Stimulated activated memory B cell treated with anti-CD40 and anti-IgM and Interleukin-4, amounts not matched to agents 10 μg/mL and 1 μg/mL and 100 μg/mL, for 72 hours (primary cell): ENCODE data around the gene DENND1B.
"Not testable (repeated sequence)": the region's sequence is repeated elsewhere in the genome, so short reads cannot be mapped to it uniquely, and the experiment has no call there.

Experiments
- ATAC-seq: fragments of 150-1000 bp; cut with Tn5 transposase; 2 replicates; pipeline ENCODE4 v1.10.0; 2021
- H3K27ac Mint-ChIP-seq: one replicate; pipeline ENCODE4 v1.8.0; 2022; ENCODE audit warnings: mild to moderate bottlenecking, mixed read lengths
- H3K27me3 Mint-ChIP-seq: one replicate; pipeline ENCODE4 v1.8.0; 2022; ENCODE audit warnings: mixed read lengths
- H3K36me3 Mint-ChIP-seq: one replicate; pipeline ENCODE4 v1.8.0; 2022; ENCODE audit warnings: mixed read lengths
- H3K4me1 Mint-ChIP-seq: one replicate; pipeline ENCODE4 v1.8.0; 2022; ENCODE audit warnings: mixed read lengths
- H3K4me3 Mint-ChIP-seq: one replicate; pipeline ENCODE4 v1.8.0; 2022; ENCODE audit warnings: mild to moderate bottlenecking, moderate library complexity, mixed read lengths
- H3K9me3 Mint-ChIP-seq: one replicate; pipeline ENCODE4 v1.8.0; 2022; ENCODE audit warnings: mixed read lengths

Gene DENND1B

DNA sequence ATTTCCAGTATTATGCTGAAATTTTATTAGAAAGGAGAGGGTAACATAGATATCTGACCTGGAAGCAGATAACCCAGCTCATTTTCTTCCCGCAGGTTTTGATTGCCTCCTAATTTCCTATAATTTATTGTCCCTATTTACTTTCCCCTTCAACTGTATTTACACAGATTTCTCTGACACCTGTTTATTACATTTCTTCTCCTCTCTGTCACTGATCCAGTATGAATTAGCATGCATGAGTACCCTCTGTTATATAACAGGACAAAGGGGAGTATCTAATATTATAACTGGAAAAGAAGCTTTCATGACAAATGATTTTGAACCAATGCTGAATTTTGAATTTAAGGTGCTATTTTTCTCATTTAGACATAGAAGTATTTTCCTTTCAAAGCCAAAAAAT, 37.4 kb downstream of the DENND1B start:
- H3K27ac Mint-ChIP-seq = no peak overlapping the region
- no peaks in the 10 kb centered on the region for H3K27me3 Mint-ChIP-seq
- no peak for ATAC-seq
- H3K36me3 Mint-ChIP-seq = peaks cover 18% of the 10 kb centered on the region
- peaks cover 49% of the 10 kb centered on the region for H3K4me1 Mint-ChIP-seq
- no peak overlapping the region for H3K4me3 Mint-ChIP-seq
- no peaks in the 10 kb centered on the region for H3K9me3 Mint-ChIP-seq

DNA sequence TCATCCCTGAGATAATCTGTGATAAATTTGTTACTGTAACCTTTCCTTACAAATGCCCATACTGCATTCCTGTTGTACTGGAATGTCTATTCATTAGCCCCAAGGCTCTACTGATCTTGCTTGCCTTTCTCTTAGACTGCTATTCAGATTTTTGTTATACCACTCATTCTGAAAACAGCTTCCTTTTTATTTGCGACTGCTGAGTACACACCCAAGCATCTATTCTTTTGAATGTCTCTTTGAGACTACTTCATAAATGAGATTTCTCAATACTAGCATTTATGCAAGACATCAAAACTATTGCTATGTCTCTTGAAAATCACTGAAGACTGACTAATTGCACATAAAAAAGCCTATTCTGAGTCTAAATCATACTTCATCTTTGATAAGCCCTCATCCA, 38.6 kb downstream of the DENND1B start:
- peaks cover 29% of the 10 kb centered on the region for H3K36me3 Mint-ChIP-seq
- H3K4me1 Mint-ChIP-seq = peaks cover 55% of the 10 kb centered on the region
- H3K27me3 Mint-ChIP-seq = no peaks in the 10 kb centered on the region
- ATAC-seq = no peak
- no peak overlapping the region for H3K4me3 Mint-ChIP-seq
- no peaks in the 10 kb centered on the region for H3K9me3 Mint-ChIP-seq
- H3K27ac Mint-ChIP-seq = no peak overlapping the region

DNA sequence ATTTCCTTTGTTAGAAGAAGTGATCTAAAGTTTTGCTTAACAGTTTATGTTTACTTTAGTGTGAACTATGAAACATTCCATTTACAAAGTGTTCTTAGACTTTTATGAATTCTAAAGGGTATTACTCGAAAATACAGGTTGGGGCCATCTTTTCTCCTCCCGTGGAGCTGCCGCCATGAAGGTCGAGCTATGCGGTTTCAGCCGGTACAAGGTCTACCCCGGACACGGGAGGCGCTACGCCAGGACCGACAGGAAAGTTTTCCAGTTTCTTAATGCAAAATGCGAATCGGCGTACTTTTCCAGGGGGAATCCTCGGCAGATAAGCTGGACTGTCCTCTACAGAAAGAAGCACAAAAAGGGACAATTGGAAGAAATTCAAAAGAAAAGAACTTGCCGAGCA, 39.8 kb downstream of the DENND1B start:
- no peak overlapping the region for H3K4me3 Mint-ChIP-seq
- no peaks in the 10 kb centered on the region for H3K27me3 Mint-ChIP-seq
- no peak for ATAC-seq
- no peaks in the 10 kb centered on the region for H3K9me3 Mint-ChIP-seq
- H3K4me1 Mint-ChIP-seq = peaks cover 54% of the 10 kb centered on the region
- no peak overlapping the region for H3K27ac Mint-ChIP-seq
- peaks cover 36% of the 10 kb centered on the region for H3K36me3 Mint-ChIP-seq

DNA sequence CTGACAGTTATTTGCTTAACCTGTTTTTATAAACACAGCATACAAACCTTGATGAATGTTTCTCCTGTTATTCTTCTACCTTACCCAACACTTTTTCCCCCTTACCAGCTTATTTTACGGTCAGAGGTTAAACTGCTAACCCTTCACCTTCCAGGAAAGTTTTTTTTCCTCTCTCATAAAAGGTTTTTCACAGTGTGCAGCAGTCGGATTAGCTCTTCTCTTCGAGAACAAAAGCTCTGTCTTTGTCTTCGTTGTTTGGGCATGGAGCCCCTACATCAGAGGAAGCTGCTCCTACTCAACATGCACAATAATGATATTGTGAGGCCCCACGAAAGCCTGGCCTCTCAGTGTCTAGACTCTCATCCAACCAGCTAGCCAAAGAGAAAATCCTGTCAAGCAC, 42.0 kb downstream of the DENND1B start:
- Mint-ChIP-seq H3K27ac (no peak overlapping the region), H3K9me3 (peaks cover 8% of the 10 kb centered on the region), H3K4me1 (peaks cover 42% of the 10 kb centered on the region), H3K27me3 (no peaks in the 10 kb centered on the region), H3K4me3 (no peak overlapping the region), H3K36me3 (peaks cover 45% of the 10 kb centered on the region)
- ATAC-seq = no peak

DNA sequence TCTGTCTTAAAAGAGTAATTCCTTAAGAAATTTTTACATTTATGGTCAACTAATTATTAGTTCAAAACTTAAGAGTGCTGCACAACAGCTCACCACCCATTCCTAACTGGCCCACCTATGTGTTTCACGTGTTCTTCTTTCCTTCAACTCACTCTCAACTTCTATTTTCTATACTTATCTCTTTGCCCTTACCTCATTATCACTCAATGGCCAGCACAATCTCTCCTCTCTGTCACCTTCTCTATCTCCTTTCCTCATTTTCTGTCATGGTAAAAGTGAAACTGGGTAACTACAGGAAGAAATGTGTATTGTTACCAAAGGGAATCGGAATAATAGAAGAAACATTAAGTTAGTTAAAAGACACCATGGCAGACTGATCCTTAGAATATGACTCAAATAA, 43.1 kb downstream of the DENND1B start:
- Mint-ChIP-seq H3K36me3 (peaks cover 56% of the 10 kb centered on the region), H3K4me3 (no peak overlapping the region), H3K27ac (no peak overlapping the region), H3K4me1 (peaks cover 33% of the 10 kb centered on the region), H3K27me3 (no peaks in the 10 kb centered on the region), H3K9me3 (peaks cover 9% of the 10 kb centered on the region)
- ATAC-seq = no peak

DNA sequence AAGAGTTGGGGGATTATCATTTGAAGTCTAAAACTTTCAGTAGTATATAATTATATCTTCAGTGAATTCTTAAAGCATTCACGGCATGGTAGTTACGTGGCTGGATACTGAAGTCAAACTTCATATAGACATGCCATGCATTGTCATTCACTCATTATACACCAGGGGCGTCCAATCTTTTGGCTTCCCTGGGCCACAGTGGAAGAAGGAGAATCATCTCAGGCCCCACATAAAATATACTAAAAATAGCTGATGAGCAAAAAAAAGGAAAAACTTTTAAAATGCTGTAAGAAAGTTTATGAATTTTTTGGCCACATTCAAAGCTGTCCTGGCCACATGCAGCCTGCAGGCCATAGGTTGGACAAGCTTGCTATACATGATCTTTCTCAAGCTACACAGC, 43.8 kb downstream of the DENND1B start:
- Mint-ChIP-seq H3K4me3 (no peak overlapping the region), H3K9me3 (peaks cover 10% of the 10 kb centered on the region), H3K27ac (no peak overlapping the region), H3K27me3 (no peaks in the 10 kb centered on the region), H3K4me1 (peaks cover 26% of the 10 kb centered on the region), H3K36me3 (peaks cover 56% of the 10 kb centered on the region)
- no peak for ATAC-seq

DNA sequence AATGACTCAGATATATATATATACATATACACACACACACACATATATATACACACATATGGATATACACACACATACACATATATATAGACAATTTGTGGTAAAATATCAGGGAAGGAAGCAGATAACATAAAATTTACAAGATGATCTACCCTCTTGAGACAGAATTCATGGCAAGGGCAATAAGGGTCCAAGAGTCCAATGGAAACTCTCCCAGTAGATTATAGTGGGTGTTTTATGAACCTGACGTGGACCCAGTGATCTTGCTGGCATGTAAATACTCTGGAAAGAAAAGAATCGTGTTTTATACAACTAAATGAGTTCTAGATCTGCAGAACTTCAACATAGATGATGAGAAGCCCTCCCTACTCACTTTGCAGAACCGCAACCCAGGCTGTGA, 49.3 kb downstream of the DENND1B start:
- Mint-ChIP-seq H3K27me3 (no peaks in the 10 kb centered on the region), H3K4me1 (peaks cover 10% of the 10 kb centered on the region), H3K9me3 (peaks cover 23% of the 10 kb centered on the region), H3K27ac (no peak overlapping the region), H3K4me3 (no peak overlapping the region), H3K36me3 (peaks cover 47% of the 10 kb centered on the region)
- ATAC-seq = no peak

DNA sequence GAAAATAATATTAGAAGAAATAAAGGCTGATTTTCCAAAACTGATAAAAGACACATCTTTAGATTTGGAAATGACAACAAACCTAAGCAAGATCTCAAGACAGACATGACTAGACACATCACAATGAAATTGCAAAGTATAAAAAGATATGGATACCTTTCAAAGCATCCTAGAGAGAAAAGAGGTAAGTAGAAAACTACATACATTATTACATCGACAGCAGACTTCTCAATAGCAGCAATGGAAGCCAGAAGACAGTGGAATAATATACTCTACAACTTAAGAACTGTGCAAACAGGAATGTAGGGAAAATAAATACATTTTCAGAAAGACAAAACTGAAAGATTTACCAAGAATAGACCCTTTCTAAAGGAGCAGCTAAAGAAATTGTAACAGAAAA, 50.2 kb downstream of the DENND1B start:
- no peak for ATAC-seq
- Mint-ChIP-seq H3K27ac (no peak overlapping the region), H3K4me1 (peaks cover 10% of the 10 kb centered on the region), H3K4me3 (no peak overlapping the region), H3K9me3 (peaks cover 23% of the 10 kb centered on the region), H3K27me3 (no peaks in the 10 kb centered on the region), H3K36me3 (peaks cover 48% of the 10 kb centered on the region)

DNA sequence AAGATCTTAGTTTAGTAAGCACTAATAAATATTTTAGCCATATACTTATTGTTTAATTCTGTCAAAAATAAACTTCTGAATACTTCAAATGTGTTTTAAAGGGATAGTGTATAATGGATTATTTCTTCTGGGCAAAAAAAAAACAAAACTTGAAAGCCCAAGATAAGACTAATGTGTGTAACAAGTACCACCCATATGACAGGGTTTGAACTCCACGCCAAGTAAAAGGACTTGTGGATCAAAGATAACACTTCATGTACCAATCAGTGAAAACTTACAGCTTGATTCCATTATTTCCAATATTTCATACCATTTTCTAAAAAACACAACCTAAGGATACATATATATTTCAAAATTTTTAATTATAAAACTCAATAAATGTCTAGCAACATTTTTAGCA, 59.5 kb downstream of the DENND1B start:
- ATAC-seq = no peak
- Mint-ChIP-seq H3K4me3 (no peak overlapping the region), H3K9me3 (no peaks in the 10 kb centered on the region)

DNA sequence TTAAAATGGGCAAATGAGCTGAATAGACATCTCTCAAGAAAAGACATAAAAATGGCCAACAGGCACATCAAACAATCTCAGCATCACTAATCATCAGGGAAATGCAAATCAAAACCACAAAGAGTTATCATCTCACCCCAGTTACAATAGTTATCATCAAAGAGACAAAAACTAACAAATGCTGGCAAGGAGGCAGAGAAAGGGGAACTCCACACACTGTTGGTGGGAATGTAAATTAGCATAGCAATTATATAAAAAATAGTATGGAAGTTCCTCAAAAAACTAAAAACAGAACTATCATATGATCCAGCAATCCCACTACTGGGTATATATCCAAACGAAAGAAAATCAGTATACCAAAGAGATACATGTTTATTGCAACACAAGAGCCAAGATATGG, 68.7 kb downstream of the DENND1B start:
- Mint-ChIP-seq H3K27me3 (no peaks in the 10 kb centered on the region), H3K36me3 (peaks cover 22% of the 10 kb centered on the region), H3K4me1 (peaks cover 24% of the 10 kb centered on the region), H3K9me3 (peaks cover 8% of the 10 kb centered on the region), H3K4me3 (no peak overlapping the region), H3K27ac (no peak overlapping the region)
- no peak for ATAC-seq

More for the DNA sequence above, 59.5 kb downstream of the DENND1B start:
- peaks cover 4% of the 10 kb centered on the region for H3K36me3 Mint-ChIP-seq
- no peak overlapping the region for H3K27ac Mint-ChIP-seq
- H3K27me3 Mint-ChIP-seq = no peaks in the 10 kb centered on the region
- H3K4me1 Mint-ChIP-seq = peaks cover 8% of the 10 kb centered on the region

DNA sequence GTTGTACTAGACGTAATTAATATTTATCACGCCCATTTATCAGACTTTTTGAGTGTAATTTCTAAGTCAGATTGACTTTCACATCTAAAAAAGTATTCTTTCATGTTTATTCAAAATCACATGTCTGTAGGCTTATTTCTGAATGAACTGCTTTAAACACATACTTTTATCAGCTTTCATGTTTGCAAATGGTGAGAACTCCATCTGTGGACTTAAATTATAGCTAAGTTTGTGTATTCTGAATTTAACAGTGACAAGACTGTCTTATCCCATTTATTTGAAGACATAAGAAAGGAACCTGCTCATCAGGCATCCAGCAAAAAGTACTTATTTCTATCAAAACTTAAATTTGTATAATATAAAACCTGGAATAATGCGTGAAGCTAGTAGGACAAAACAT, 69.3 kb downstream of the DENND1B start:
- peaks cover 25% of the 10 kb centered on the region for H3K4me1 Mint-ChIP-seq

DNA sequence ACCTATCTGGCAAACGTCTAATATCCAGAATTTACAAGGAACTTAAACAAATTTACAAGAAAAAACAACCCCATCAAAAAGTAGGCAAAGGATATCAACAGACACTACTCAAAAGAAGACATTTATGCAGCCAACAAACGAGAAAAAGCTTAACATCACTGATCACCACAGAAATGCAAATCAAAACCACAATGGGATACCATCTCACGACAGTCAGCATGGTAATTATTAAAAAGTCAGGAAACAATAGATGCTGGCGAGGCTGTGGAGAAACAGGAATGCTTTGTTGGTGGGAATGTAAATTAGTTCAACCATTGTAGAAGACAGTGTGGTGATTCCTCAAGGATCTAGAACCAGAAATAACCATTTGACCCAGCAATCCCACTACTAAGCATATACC, 74.6 kb downstream of the DENND1B start:
- Mint-ChIP-seq H3K36me3 (peaks cover 31% of the 10 kb centered on the region), H3K4me1 (peaks cover 61% of the 10 kb centered on the region), H3K9me3 (peaks cover 11% of the 10 kb centered on the region)
- ATAC-seq, H3K4me3 Mint-ChIP-seq, H3K27ac Mint-ChIP-seq, H3K27me3 Mint-ChIP-seq: not testable (repeated sequence)

More for the DNA sequence above, 69.3 kb downstream of the DENND1B start:
- ATAC-seq = no peak
- Mint-ChIP-seq H3K4me3 (no peak overlapping the region), H3K36me3 (peaks cover 27% of the 10 kb centered on the region), H3K9me3 (peaks cover 11% of the 10 kb centered on the region), H3K27me3 (no peaks in the 10 kb centered on the region), H3K27ac (no peak overlapping the region)

DNA sequence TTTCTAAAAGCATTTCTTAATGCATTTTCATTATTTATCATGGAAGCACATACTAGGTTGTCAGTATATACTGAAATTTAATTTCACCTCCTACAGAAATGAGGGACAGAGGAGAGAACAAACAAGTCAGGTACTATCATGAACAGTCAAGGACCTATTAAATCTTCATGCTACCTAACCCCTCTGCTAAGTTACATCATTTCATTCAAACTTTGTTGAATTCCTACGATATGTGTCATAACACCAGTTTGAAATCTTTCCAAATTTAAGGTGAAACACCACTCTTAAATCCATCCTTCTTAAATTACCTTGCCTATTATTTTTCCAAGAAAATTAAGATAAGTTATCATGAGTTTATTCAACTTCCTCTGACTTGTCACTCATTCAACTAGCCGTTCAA, 78.9 kb downstream of the DENND1B start:
- H3K4me1 Mint-ChIP-seq = peaks cover 68% of the 10 kb centered on the region
- H3K4me3 Mint-ChIP-seq = no peak overlapping the region

DNA sequence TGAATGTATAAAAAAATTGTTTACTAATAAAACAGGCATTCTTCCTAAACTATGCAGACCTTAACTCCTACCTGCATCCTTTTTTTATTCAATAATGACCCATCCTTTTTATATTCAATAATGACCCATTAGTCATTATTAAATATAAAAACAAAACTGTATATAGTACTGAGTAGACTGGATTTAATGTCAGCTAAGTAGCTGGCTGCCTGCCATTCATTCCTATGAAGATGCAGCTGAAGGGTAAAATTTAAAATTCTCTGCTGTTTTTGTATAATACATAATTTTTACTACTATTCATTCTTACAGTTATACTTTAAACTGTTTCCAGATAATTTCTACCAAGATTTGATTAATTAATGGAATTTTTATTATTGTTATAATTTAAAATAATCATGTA, 79.3 kb downstream of the DENND1B start:
- peaks cover 16% of the 10 kb centered on the region for H3K36me3 Mint-ChIP-seq
- no peak overlapping the region for H3K27ac Mint-ChIP-seq
- ATAC-seq = no peak
- H3K27me3 Mint-ChIP-seq = no peaks in the 10 kb centered on the region
- peaks cover 68% of the 10 kb centered on the region for H3K4me1 Mint-ChIP-seq
- peaks cover 8% of the 10 kb centered on the region for H3K9me3 Mint-ChIP-seq
- no peak overlapping the region for H3K4me3 Mint-ChIP-seq

More for the DNA sequence above, 78.9 kb downstream of the DENND1B start:
- Mint-ChIP-seq H3K9me3 (peaks cover 11% of the 10 kb centered on the region), H3K36me3 (peaks cover 20% of the 10 kb centered on the region), H3K27ac (no peak overlapping the region), H3K27me3 (no peaks in the 10 kb centered on the region)
- ATAC-seq = no peak

DNA sequence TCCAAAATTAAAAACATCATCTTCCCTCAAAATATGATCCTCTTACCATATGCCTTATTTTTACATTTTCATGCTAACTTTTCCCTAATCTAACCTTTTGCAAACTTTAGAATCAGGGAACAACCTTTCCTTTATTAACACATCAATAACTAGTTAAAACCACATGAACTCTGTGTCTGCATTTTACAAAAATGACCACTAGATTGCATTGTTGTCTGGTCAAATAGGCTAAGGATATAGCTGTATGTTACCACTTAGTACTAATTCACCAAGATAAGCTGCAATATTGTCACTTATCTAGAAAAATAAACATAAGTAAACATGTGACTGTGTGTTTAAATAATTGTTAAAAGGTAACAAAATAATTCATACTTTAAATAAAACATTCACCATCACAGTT, 82.3 kb downstream of the DENND1B start:
- Mint-ChIP-seq H3K4me1 (peaks cover 38% of the 10 kb centered on the region), H3K9me3 (peaks cover 10% of the 10 kb centered on the region), H3K4me3 (no peak overlapping the region), H3K27me3 (no peaks in the 10 kb centered on the region), H3K36me3 (peaks cover 23% of the 10 kb centered on the region), H3K27ac (no peak overlapping the region)
- ATAC-seq = no peak

DNA sequence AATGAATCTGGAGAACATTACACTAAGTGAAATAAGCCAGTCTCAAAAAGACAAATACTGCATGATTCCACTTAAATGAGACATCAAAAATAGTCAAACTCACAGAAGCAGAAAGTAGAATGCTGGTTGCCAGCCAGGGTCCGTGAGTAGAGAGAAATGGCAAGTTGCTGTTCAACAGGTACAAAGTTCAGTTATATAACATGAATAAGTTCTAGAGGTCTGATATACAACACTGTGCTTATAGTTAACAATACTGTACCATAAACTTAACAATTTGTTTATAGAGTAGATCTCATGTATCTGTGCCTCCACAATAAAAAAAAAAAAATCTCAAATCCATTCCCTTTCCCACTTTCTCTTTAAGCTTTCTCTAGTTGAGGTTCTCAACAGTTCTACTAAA, 83.5 kb downstream of the DENND1B start:
- no peak overlapping the region for H3K27ac Mint-ChIP-seq
- peaks cover 27% of the 10 kb centered on the region for H3K4me1 Mint-ChIP-seq
- peaks cover 10% of the 10 kb centered on the region for H3K9me3 Mint-ChIP-seq
- no peak for ATAC-seq
- H3K4me3 Mint-ChIP-seq = no peak overlapping the region
- H3K36me3 Mint-ChIP-seq = peaks cover 28% of the 10 kb centered on the region
- no peaks in the 10 kb centered on the region for H3K27me3 Mint-ChIP-seq

DNA sequence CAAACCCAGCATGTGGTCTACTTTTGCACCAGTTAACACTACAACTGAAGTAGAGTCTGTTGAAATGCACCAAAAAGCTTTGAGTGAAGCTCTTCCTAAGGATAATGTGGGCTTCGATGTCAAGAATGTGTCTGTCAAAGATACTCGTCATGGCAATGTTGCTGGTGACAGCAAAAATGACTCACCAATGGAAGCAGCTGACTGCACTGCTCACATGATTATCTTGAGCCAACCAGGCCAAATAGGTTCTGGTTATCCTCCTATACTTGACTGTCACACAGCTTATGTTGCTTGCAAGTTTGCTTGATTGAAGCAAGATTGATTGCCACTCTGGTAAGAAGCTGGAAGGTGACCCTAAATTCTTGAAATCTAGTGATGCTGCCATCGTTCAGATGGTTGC, 85.2 kb downstream of the DENND1B start:
- H3K36me3 Mint-ChIP-seq = peaks cover 28% of the 10 kb centered on the region
- peaks cover 27% of the 10 kb centered on the region for H3K4me1 Mint-ChIP-seq
- H3K27me3 Mint-ChIP-seq = no peaks in the 10 kb centered on the region
- H3K9me3 Mint-ChIP-seq = peaks cover 10% of the 10 kb centered on the region
- no peak overlapping the region for H3K4me3 Mint-ChIP-seq
- no peak for ATAC-seq
- no peak overlapping the region for H3K27ac Mint-ChIP-seq
